ENCODE results near the gene MYO10.

MYO10 gene

DNA sequence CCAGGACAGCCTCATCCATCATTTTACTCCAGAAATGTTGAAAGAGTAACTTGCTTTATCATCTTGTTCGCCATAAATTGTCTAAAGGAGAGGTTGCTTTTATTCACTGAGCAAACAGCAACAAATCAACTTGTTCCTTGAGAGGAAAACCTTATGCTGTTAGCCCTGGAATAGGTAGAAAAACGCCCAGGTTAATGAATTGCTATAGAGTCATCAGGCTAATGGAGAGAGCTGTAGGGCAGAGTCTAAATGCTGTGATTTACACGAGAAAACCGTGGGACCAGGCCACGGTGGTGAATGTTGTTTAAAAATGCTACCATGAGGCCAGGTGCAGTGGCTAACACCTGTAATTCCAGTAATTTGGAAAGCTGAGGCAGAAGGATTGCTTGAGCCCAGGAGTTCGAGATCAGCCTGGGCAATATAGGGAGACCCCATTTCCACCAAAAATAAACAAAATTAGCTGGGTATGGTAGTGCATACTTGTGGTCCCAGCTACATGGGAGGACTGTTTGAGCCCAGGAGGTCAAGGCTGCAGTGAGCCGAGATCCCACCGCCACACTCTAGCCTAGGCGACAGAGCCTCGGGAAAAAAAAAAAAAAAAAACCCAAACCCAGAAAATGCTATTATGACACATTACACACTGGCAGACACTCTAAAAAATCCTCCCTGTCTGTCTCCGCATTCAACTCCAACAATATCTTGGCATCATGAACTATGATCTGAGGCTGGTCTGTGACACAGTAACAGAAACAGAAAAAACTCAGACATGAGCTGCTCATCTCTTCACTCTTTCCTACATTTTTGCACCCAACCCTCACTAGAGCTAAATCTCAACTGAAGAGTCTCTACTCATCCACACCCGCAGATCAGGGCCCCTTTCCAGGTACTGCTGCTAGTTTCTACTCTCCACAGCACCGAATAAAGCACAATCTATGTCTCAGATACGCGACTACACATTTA is 200.7 kb downstream of the MYO10 start:
- no peak for ATAC-seq
- TF ChIP-seq, protein P1, sequence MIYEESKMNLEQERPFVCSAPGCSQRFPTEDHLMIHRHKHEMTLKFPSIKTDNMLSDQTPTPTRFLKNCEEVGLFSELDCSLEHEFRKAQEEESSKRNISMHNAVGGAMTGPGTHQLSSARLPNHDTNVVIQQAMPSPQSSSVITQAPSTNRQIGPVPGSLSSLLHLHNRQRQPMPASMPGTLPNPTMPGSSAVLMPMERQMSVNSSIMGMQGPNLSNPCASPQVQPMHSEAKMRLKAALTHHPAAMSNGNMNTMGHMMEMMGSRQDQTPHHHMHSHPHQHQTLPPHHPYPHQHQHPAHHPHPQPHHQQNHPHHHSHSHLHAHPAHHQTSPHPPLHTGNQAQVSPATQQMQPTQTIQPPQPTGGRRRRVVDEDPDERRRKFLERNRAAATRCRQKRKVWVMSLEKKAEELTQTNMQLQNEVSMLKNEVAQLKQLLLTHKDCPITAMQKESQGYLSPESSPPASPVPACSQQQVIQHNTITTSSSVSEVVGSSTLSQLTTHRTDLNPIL (CRISPR knock-in tag; IDR thresholded peaks at IDR 0.05; ENCODE audit: low read depth): no peak
- no peak for TF ChIP-seq RARB (CRISPR knock-in tag; IDR thresholded peaks at IDR 0.05)
- TF ChIP-seq PPARA (CRISPR knock-in tag; IDR thresholded peaks at IDR 0.05; ENCODE audit: borderline replicate concordance): no peak
- no peak for TF ChIP-seq ZC3H10 (CRISPR knock-in tag; IDR thresholded peaks at IDR 0.05)
- no peak for TF ChIP-seq ESRRG (CRISPR knock-in tag; IDR thresholded peaks at IDR 0.05)
- TF ChIP-seq TOX (CRISPR knock-in tag; IDR thresholded peaks at IDR 0.05; ENCODE audit: borderline replicate concordance): no peak
- no peak for TF ChIP-seq TSHZ2 (CRISPR knock-in tag; IDR thresholded peaks at IDR 0.05)
- TF ChIP-seq POU6F1 (CRISPR knock-in tag; IDR thresholded peaks at IDR 0.05; ENCODE audit: borderline replicate concordance, low read depth): no peak
- TF ChIP-seq OSR1 (CRISPR knock-in tag; IDR thresholded peaks at IDR 0.05): no peak
- no peak for TF ChIP-seq ARNTL (CRISPR knock-in tag; IDR thresholded peaks at IDR 0.05; ENCODE audit: borderline replicate concordance, low read depth)
- TF ChIP-seq BACH2 (CRISPR knock-in tag; IDR thresholded peaks at IDR 0.05; ENCODE audit: borderline replicate concordance): no peak
- no peak for TF ChIP-seq ZFP30 (CRISPR knock-in tag; IDR thresholded peaks at IDR 0.05)
- no peak for TF ChIP-seq GLIS3 (CRISPR knock-in tag; IDR thresholded peaks at IDR 0.05)
- TF ChIP-seq ZNF8 (CRISPR knock-in tag; IDR thresholded peaks at IDR 0.05): no peak
- TF ChIP-seq ISL1 (CRISPR knock-in tag; IDR thresholded peaks at IDR 0.05): no peak
- TF ChIP-seq ZNF70 (CRISPR knock-in tag; IDR thresholded peaks at IDR 0.05): no peak
- TF ChIP-seq, protein P2, sequence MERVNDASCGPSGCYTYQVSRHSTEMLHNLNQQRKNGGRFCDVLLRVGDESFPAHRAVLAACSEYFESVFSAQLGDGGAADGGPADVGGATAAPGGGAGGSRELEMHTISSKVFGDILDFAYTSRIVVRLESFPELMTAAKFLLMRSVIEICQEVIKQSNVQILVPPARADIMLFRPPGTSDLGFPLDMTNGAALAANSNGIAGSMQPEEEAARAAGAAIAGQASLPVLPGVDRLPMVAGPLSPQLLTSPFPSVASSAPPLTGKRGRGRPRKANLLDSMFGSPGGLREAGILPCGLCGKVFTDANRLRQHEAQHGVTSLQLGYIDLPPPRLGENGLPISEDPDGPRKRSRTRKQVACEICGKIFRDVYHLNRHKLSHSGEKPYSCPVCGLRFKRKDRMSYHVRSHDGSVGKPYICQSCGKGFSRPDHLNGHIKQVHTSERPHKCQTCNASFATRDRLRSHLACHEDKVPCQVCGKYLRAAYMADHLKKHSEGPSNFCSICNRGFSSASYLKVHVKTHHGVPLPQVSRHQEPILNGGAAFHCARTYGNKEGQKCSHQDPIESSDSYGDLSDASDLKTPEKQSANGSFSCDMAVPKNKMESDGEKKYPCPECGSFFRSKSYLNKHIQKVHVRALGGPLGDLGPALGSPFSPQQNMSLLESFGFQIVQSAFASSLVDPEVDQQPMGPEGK (CRISPR knock-in tag; IDR thresholded peaks at IDR 0.05; ENCODE audit: borderline replicate concordance): no peak
- no peak for TF ChIP-seq ZNF565 (CRISPR knock-in tag; conservative IDR thresholded peaks at IDR 0.05; ENCODE audit: low read depth)

GRCh38 chr5:16733331-16734006 is 202.6 kb downstream of the MYO10 start:
- TF ChIP-seq ZNF565 (CRISPR knock-in tag; conservative IDR thresholded peaks at IDR 0.05; ENCODE audit: low read depth): no peak
- no peak for TF ChIP-seq CSRNP3 (CRISPR knock-in tag; IDR thresholded peaks at IDR 0.05)
- no peak for TF ChIP-seq CSDC2 (CRISPR knock-in tag; IDR thresholded peaks at IDR 0.05)
- no peak for TF ChIP-seq GLIS3 (CRISPR knock-in tag; IDR thresholded peaks at IDR 0.05)
- no peak for TF ChIP-seq POU6F1 (CRISPR knock-in tag; IDR thresholded peaks at IDR 0.05; ENCODE audit: borderline replicate concordance, low read depth)
- TF ChIP-seq ZFP3 (CRISPR knock-in tag; IDR thresholded peaks at IDR 0.05): no peak
- TF ChIP-seq, protein P1 (CRISPR knock-in tag; IDR thresholded peaks at IDR 0.05; ENCODE audit: low read depth): no peak
- no peak for TF ChIP-seq PPARA (CRISPR knock-in tag; IDR thresholded peaks at IDR 0.05; ENCODE audit: borderline replicate concordance)
- TF ChIP-seq ZC3H10 (CRISPR knock-in tag; IDR thresholded peaks at IDR 0.05): no peak
- TF ChIP-seq ZNF8 (CRISPR knock-in tag; IDR thresholded peaks at IDR 0.05): no peak
- TF ChIP-seq ZFP30 (CRISPR knock-in tag; IDR thresholded peaks at IDR 0.05): no peak
- no peak for ATAC-seq
